GM08714 (cell line): ENCODE data around the gene LRFN2.

Experiments used
- H3K4me3 ChIP-seq: fragments of 200-500 bp; sonication (Bioruptor generic); 2 replicates; pipeline ENCODE4 v1.5.1; 2014; ENCODE audit warnings: mild to moderate bottlenecking, low read length, inconsistent platforms
- ZNF274 ChIP-seq: IDR thresholded peaks from 2 replicates; pipeline ENCODE4 v1.6.1; 2012; ENCODE audit warnings: mild to moderate bottlenecking, low read depth, low read length

The LRFN2 gene

DNA sequence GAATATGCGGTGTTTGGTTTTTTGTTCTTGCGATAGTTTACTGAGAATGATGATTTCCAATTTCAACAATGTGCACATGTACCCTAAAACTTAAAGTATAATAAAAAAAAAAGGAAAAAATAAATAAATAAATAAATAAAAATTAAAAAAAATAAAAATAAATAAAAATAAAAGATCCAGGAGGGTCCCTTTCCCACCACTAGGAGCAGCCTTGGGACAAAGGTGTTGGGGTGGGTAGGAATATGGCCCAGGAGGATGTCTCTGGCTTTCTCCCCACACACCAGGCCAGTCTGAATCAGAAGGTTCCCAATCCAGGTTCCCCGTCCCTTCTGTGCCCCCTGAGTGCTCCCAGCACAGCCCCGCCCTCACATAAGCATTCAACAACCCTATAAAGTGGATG, 9.5 kb downstream of the LRFN2 start:
- TF ChIP-seq ZNF274: no peak
- no peak overlapping the region for H3K4me3 ChIP-seq

DNA sequence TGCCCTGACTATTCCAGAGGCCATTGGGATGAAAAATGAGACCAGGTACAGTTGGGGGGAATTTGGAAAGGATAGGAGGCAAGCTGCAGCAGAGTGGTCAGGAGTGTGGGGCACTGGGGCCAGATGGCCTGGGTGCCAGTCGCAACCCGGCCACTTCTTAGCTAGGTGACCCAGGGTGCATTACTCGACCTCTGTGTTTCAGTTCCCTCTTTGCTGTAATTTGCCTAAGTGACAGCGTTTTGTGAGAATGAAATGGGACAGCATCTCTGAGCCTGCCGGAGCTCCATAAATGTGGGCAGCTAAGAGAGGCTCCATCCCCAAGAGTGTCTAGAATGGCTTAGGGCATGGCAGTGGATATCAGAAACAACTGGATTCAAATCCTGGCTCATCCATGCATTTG, 13.9 kb downstream of the LRFN2 start:
- TF ChIP-seq ZNF274: no peak
- H3K4me3 ChIP-seq: no peak overlapping the region

DNA sequence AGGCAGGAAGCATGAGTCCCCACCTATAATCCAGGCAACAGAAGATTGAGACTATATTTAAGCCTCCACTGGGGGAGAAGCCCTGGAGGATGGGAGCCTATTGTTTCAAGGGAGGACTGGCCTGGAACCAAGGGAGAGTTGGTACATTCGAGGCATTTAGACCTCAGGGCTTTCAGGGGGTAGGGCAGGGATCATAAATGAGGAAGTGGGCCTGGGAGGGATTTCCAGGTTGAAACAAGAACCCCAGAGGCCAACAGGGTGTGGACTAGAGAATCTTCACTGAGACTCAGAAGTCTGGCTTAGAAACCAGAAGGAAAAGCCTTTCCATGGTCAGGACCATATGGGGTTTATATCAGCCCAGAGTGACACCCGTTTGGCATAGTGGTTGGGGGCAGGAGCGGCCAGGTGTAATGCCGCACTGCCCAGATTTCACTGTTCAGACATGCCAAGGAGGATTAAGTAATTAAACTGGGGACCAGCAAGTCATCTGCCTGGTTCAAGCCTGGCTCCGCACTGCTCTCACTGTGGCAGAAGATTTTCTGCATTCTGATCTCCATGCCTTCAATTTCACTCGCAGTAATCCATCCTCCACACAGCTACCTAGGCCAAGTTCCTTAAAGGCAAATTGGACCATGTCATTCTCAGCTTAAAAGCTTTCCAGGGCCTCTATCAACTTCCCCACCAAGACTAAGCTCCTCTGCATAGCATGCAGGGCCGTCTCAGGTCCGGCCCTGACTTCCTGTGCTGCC, 17.8 kb downstream of the LRFN2 start:
- no peak for TF ChIP-seq ZNF274
- H3K4me3 ChIP-seq: no peak overlapping the region

DNA sequence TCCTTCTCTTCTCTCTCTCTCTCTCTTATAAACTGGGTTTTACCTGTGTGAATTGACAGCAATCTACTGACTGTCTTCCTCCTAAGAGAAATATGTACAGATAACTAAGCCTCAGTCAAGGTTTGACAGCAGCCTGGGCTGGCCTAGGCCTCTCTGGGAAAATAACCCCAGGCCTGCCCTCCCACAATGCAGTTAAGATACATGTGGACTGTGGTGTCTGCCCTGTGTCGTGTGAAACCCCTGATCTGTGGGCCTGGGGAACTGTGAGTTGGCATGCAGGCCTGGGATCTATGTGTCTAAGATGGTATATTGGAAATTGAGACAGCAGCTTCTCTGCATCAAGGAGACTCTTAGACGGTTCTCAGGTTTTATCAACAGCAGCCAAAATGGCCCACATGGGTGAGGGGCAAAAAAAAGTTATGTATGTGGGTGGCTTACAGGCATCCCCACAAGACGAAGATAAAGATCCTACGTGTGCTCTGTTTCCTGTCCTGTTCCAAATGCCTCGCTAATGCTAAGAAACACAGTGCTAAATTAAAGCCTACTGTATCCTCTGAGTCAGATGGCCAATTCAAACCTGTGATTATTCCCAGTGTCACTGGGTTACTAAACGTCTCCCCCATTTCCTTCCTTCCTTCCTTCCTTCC, 19.0 kb downstream of the LRFN2 start:
- no peak for TF ChIP-seq ZNF274
- no peak overlapping the region for H3K4me3 ChIP-seq

DNA sequence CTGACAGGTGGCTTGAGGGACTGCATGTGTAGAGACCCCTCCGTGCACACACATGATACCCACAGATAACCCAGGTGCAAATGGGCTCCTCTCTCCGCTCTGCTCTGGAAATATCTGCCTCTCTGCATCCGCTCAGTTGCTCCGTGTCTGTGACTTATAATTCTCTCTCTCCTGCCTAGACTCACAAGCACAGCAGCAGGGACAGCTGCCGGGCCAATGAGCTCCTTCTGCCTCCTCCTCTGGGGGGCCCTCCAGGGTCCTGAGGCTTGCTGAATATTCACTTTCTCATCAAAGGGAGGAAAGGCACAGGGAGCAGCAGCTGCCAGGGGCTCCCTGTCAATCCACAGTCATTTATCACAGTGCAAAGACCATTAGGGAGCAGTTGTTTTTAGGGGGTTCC, 24.1 kb downstream of the LRFN2 start:
- H3K4me3 ChIP-seq: no peak overlapping the region
- TF ChIP-seq ZNF274: no peak

DNA sequence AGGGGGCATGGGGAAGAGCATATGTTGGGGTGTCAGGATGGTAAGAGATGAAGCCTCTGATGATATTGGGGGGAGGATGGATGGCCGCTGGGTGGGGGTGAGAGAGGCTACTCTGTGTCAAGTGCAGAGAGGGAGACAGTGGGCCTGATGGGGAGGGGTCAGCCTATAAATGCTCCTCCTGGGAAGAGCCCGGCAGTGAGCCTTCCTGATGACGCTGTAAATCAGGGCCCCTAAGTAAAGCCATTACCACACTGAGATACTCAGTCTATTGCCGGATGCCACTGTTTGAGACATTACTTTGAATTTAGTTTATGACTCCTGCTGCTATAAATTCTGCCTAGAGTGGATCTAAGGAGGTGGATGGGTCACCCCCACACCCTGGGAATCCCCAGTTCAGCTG, 28.1 kb downstream of the LRFN2 start:
- no peak overlapping the region for H3K4me3 ChIP-seq
- TF ChIP-seq ZNF274: no peak

DNA sequence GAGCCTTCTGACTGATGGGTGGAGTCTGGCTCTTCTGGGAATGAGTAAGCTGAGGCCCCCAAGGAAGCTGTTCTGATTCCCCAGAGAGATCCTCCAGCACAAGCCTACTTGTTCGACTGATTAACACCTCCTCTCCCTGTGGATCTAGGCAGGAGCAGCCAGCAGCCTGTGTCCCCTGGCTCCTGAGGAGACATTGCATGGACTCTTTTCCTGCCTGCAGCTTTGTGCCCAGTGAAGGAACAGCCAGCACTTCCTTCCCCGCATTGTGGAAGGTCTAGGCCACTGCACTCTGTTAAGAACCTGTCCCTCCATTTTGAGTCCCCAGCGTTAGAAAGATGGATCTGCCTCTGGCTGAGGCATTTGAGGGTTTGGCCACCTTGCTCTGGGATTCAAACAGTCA, 29.1 kb downstream of the LRFN2 start:
- no peak overlapping the region for H3K4me3 ChIP-seq
- no peak for TF ChIP-seq ZNF274

DNA sequence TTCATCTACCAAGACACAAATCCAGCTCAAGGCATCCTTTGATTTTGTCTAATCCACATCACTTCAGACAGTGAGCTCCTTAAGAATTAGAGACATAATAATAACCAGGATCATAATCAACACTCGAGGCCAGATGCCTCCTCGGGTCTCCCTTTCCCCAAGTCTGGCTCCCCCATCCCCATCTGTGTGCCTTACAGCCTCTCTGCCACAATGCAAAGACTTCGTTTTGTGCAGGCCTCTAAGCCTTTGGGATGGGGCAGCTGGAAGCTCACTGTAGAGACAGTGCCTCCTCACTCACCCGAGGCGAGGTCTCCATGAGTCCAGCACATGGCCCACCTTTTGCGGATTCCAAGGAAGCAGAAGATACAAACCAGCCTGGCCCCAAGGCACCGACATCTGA, 30.3 kb downstream of the LRFN2 start:
- H3K4me3 ChIP-seq: no peak overlapping the region
- TF ChIP-seq ZNF274: no peak

DNA sequence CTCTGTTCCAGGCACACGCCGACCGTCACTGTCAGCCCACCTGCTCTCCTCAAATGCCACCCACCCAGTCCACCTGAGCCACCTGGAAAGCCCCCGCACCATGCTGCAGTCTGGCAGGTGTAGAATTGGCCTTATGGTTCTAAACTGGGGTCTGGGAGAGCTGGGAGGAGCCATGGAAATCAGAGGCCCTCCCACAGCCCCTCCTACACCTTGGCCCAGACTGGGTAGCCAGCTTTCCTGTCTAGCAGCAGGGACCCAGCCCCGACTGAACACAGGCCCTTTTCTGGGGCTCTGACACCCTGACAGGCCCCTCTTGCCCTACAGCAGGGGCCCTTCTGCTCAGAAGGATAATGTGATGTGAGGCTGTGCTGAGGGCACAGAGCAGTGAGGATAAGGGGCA, 31.1 kb downstream of the LRFN2 start:
- no peak overlapping the region for H3K4me3 ChIP-seq
- no peak for TF ChIP-seq ZNF274

DNA sequence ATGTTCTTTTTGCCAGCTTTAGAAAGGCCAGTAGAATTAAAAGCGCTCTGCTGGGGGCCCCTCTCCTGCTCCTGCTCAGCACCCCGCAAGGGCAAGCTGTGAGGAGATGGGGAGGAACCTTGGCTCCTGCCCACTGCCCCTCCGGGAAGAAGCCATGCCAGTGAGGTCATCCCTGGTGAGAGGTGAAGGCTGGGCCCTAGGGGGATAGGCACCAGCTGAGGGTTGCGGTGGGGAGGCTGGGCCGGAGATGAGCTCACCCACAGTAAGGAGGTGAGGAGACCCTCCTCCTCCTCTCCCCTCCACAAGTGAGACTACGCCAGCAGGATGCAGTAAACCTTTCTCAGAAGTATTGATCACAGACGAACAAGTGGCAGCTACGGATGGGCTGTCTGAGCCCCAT, 32.1 kb downstream of the LRFN2 start:
- TF ChIP-seq ZNF274: no peak
- no peak overlapping the region for H3K4me3 ChIP-seq

DNA sequence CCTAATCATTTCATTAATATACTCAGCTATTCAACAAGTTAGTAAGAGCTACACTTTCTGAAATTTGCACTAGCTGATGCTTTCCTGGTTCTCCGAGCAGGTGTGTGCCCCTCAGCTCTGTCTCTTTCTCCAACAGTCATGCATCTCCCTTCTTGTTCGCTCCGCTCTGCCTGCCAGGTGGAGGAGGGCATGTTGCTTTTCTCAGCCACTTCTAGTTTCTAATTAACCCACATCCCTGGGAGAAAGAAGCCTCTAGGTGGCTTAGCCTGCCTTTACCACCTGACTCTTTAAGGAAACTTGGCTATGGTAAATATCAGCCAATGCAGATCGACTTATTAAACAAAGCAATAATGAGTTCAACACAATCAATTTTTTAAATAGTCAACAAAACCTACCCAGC, 34.2 kb downstream of the LRFN2 start:
- H3K4me3 ChIP-seq: no peak overlapping the region
- no peak for TF ChIP-seq ZNF274

DNA sequence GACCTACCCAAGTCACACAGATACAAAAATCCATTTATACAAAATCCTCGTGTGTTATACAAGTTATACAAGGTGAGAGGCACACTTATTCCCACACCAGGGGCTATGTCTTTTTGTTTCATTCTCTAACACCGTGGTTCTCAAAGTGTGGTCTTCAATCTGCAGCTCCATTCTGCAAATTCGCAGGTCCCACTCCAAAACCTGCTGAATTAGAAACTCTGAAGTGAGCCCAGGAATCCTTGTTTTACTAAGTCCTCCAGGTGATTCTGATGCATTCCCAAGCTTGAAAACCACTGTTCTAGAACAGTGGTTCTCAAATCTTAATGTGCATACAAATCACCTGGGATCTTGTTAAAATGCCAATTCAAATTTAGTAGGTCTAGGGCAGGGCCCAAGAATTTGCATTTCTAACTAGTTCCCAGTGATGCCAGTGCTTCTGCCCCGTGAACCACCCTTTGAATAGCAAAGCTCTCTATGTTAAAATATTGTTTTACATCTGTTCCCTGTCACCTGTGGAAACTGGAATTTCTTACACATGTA, 35.1 kb downstream of the LRFN2 start:
- no peak for TF ChIP-seq ZNF274
- H3K4me3 ChIP-seq: no peak overlapping the region

DNA sequence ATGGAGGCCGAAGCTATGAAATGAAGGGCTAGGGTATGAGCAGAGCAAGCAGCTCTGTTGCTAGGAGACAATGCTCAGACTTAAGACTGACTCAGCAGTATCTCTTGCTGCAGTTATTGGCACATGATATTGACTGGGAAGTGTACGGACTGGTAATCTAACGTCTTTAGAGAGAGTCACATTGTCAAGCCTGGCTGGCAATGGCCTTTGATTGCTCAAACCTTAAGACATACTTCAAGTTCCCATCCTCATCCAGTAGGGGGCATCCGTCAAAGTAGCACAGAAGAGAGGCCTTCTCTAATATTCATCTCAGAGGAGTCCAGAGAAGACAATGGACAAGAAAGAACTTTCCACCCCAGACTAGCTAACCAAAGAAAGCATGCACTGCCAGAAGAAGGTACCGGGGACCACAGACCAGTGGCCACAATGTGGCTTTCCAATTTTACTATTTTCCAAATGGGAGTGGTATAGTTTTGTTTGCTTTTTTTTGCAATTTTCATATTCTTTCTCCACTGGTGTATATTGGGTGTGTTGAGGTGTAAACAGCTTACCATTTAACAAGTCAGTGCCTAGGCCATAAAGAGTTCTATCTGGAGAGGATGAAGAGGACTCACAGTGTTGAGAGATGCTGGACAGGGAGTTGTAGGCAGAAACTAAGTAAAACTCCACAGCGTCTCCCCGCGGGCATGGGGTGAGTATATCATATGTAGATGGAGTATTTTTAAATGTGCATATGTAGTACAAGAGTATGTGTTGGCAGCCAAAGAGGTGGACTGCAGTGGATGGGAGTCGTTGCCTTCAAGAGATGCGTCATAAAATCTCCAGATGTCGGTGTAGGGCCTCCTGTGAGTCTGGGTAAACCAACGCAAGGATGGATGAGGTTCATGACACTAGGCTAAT, 36.7 kb downstream of the LRFN2 start:
- no peak for TF ChIP-seq ZNF274
- H3K4me3 ChIP-seq: no peak overlapping the region

DNA sequence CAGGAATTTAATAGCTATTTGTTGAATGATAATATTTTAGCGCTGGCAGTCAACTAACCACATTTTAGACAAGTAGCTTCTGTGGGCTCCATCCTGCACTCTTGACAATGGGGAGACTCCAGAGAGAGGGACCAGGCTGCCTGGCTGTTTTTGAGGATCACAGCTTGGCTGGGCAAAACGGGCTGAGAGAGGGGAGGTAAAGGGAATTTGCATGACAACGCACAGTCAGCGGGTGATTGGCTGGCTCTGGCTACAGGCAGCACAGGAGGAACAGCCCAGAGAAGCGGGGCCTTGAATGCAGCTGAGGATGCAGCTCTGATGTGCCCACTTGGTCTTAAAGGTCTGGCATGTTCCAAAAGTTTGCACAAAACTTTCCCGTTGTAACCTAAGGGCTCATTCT, 41.2 kb downstream of the LRFN2 start:
- TF ChIP-seq ZNF274: no peak
- H3K4me3 ChIP-seq: no peak overlapping the region
